Loucy (cell line): Measurements from ENCODE around the gene MCOLN2.

Experiments used
- H2AFZ ChIP-seq: fragments of 200-600 bp; sonication (generic); 2 replicates; pipeline ENCODE4 v1.6.0; 2016; ENCODE audit warnings: antibody characterized with exemption, mild to moderate bottlenecking, low read length, moderate library complexity
- H3F3A ChIP-seq: fragments of 200-600 bp; 2 replicates; pipeline ENCODE4 v1.6.0; 2016; ENCODE audit warnings: antibody characterized with exemption, low read depth, mild to moderate bottlenecking
- H3K27me3 ChIP-seq: fragments of 200-600 bp; sonication (generic); 2 replicates; pipeline ENCODE4 v1.6.1; 2014; ENCODE audit warnings: low read length, mild to moderate bottlenecking; ENCODE audit not compliant: insufficient read depth, poor library complexity, severe bottlenecking
- H3K36me3 ChIP-seq: fragments of 200-600 bp; sonication (generic); 2 replicates; pipeline ENCODE4 v1.6.1; 2016; ENCODE audit warnings: low read length; ENCODE audit not compliant: insufficient read depth
- H3K4me1 ChIP-seq: fragments of 200-600 bp; sonication (generic); 2 replicates; pipeline ENCODE4 v1.5.1; 2014; ENCODE audit warnings: low read length, mild to moderate bottlenecking; ENCODE audit not compliant: insufficient read depth, poor library complexity, severe bottlenecking
- H3K4me2 ChIP-seq: fragments of 200-600 bp; sonication (generic); 2 replicates; pipeline ENCODE4 v1.6.0; 2014; ENCODE audit warnings: antibody characterized with exemption, low read length, low read depth, mild to moderate bottlenecking; ENCODE audit not compliant: poor library complexity, severe bottlenecking
- H3K4me3 ChIP-seq: fragments of 200-600 bp; sonication (generic); 2 replicates; pipeline ENCODE4 v1.5.1; 2014; ENCODE audit warnings: low read length, mild to moderate bottlenecking, mixed read lengths; ENCODE audit not compliant: poor library complexity, severe bottlenecking
- H3K79me2 ChIP-seq: fragments of 200-600 bp; sonication (generic); 2 replicates; pipeline ENCODE4 v1.6.1; 2014; ENCODE audit warnings: low read length; ENCODE audit not compliant: insufficient read depth
- H3K9ac ChIP-seq: fragments of 200-600 bp; sonication (generic); 2 replicates; pipeline ENCODE4 v1.6.0; 2014; ENCODE audit warnings: mild to moderate bottlenecking, low read depth, low read length, moderate library complexity; ENCODE audit not compliant: poor library complexity, severe bottlenecking
- H3K9me2 ChIP-seq: fragments of 200-600 bp; sonication (generic); replicated peaks from 2 replicates; pipeline ENCODE4 v1.6.1; 2016; ENCODE audit warnings: low read depth, low read length, mixed read lengths
- H3K9me3 ChIP-seq: fragments of 200-600 bp; sonication (generic); 2 replicates; pipeline ENCODE4 v1.6.1; 2014; ENCODE audit warnings: mild to moderate bottlenecking, antibody characterized with exemption, low read length, low read depth; ENCODE audit not compliant: insufficient read depth
- H4K20me1 ChIP-seq: fragments of 200-600 bp; sonication (generic); 2 replicates; pipeline ENCODE4 v1.6.0; 2014; ENCODE audit warnings: antibody characterized with exemption, low read length, mild to moderate bottlenecking; ENCODE audit not compliant: insufficient read depth, poor library complexity, severe bottlenecking
- EZH2phosphoT487 ChIP-seq: fragments of 200-600 bp; IDR thresholded peaks from 2 replicates; pipeline ENCODE4 v1.6.1; 2018; ENCODE audit warnings: antibody characterized with exemption, mild to moderate bottlenecking, moderate library complexity, borderline replicate concordance
- TF ChIP-seq, protein P1 (sequence below): fragments of 200-600 bp; sonication (generic); conservative IDR thresholded peaks from 2 replicates; pipeline ENCODE4 v1.5.1; 2014; ENCODE audit warnings: mild to moderate bottlenecking, antibody characterized with exemption, low read length

The MCOLN2 gene

DNA sequence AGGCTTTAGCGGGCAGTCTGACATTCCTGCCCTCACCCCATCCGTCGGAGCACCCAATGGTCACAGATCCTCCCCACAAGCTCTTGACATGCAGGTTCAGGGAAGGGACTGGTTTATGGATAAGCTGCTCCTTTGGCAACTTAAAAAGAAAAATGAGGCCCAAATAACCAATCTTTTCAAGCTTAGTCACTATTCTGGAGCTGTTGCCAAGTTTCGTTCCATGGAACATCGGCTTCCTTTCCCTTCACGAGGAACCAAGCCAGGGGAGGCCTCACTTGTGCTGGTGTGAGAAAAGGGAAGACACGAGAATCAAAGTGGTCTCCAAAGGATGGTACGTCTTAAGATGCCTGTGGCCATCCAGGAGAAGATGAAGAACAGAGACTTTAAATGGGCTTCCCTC, 57.8 kb downstream of the MCOLN2 start:
- Histone ChIP-seq H3F3A (no peaks in the 10 kb centered on the region), H2AFZ (no peak overlapping the region), H3K27me3 (no peaks in the 10 kb centered on the region), H3K79me2 (no peaks in the 10 kb centered on the region), H3K9me3 (no peaks in the 10 kb centered on the region), H3K9me2 (no peaks in the 10 kb centered on the region), H3K4me2 (no peak overlapping the region), H3K36me3 (no peaks in the 10 kb centered on the region), H4K20me1 (no peaks in the 10 kb centered on the region), H3K4me1 (no peaks in the 10 kb centered on the region), H3K4me3 (no peak overlapping the region), H3K9ac (no peak overlapping the region)
- TF ChIP-seq, protein P1, sequence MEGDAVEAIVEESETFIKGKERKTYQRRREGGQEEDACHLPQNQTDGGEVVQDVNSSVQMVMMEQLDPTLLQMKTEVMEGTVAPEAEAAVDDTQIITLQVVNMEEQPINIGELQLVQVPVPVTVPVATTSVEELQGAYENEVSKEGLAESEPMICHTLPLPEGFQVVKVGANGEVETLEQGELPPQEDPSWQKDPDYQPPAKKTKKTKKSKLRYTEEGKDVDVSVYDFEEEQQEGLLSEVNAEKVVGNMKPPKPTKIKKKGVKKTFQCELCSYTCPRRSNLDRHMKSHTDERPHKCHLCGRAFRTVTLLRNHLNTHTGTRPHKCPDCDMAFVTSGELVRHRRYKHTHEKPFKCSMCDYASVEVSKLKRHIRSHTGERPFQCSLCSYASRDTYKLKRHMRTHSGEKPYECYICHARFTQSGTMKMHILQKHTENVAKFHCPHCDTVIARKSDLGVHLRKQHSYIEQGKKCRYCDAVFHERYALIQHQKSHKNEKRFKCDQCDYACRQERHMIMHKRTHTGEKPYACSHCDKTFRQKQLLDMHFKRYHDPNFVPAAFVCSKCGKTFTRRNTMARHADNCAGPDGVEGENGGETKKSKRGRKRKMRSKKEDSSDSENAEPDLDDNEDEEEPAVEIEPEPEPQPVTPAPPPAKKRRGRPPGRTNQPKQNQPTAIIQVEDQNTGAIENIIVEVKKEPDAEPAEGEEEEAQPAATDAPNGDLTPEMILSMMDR: no peak
- TF ChIP-seq EZH2phosphoT487: no peak

DNA sequence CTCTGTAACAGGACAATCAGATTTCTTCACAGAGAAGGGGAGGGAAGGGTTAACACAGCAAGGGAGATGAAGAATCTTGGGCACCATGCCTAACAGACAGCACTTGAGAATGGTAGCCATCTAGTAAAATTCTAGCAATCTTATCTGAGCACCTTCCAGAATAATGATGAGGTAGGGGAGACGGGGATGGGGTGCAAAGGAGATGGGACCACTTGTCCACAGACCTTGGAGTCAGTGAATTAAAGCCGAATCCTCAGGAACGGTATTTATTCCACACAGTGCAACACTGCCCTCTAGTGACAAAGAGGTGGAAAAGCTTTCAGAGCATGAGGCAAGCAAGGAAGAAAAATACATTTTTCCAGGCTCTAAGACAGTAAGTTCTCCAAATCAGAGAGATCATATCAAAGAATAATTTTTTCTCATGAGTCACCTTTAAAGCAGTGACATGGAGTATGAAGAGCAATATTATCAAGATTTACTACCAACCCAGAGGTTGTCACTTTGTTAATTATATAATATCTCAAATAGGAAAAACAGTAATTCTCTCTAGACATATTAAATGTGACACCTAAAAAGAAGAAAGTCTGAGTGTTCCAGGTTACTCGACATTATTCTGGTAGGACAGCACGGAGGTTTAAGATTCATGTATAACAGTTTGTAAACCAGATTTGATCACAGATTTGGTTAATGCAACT, 60.6 kb downstream of the MCOLN2 start:
- H4K20me1 ChIP-seq: no peaks in the 10 kb centered on the region
- no peaks in the 10 kb centered on the region for H3K27me3 ChIP-seq
- H3K9me3 ChIP-seq: no peaks in the 10 kb centered on the region
- no peak overlapping the region for H2AFZ ChIP-seq
- H3F3A ChIP-seq: no peaks in the 10 kb centered on the region
- no peak overlapping the region for H3K4me3 ChIP-seq
- no peaks in the 10 kb centered on the region for H3K79me2 ChIP-seq
- no peak overlapping the region for H3K9ac ChIP-seq
- H3K4me2 ChIP-seq: peak overlapping the region; percentile 32
- no peaks in the 10 kb centered on the region for H3K9me2 ChIP-seq
- no peak for TF ChIP-seq EZH2phosphoT487
- TF ChIP-seq, protein P1: peak; percentile 90
- H3K4me1 ChIP-seq: no peaks in the 10 kb centered on the region
- H3K36me3 ChIP-seq: no peaks in the 10 kb centered on the region

GRCh38 chr1:84933011-84933611, 63.8 kb downstream of the MCOLN2 start:
- no peak overlapping the region for H3K4me2 ChIP-seq
- TF ChIP-seq, protein P1: no peak
- no peak for TF ChIP-seq EZH2phosphoT487
- no peaks in the 10 kb centered on the region for H3K36me3 ChIP-seq
- H3K9ac ChIP-seq: no peak overlapping the region
- no peaks in the 10 kb centered on the region for H3K9me3 ChIP-seq
- no peaks in the 10 kb centered on the region for H3K79me2 ChIP-seq
- H3K27me3 ChIP-seq: no peaks in the 10 kb centered on the region
- H3K9me2 ChIP-seq: no peaks in the 10 kb centered on the region
- H3K4me3 ChIP-seq: no peak overlapping the region
- H4K20me1 ChIP-seq: no peaks in the 10 kb centered on the region
- no peaks in the 10 kb centered on the region for H3K4me1 ChIP-seq
- no peaks in the 10 kb centered on the region for H3F3A ChIP-seq
- H2AFZ ChIP-seq: no peak overlapping the region
